Medulla oblongata (tissue), 1 donor: ENCODE measurements around the gene C12orf75.
"Not testable (repeated sequence)": the region's sequence is repeated elsewhere in the genome, so short reads cannot be mapped to it uniquely, and the experiment has no call there.

ENCODE experiments used
- DNase-seq: peaks from one replicate; pipeline ENCODE4 v3.0.0-alpha.2; 2015; ENCODE audit errors: extremely low spot score

Gene C12orf75

DNA sequence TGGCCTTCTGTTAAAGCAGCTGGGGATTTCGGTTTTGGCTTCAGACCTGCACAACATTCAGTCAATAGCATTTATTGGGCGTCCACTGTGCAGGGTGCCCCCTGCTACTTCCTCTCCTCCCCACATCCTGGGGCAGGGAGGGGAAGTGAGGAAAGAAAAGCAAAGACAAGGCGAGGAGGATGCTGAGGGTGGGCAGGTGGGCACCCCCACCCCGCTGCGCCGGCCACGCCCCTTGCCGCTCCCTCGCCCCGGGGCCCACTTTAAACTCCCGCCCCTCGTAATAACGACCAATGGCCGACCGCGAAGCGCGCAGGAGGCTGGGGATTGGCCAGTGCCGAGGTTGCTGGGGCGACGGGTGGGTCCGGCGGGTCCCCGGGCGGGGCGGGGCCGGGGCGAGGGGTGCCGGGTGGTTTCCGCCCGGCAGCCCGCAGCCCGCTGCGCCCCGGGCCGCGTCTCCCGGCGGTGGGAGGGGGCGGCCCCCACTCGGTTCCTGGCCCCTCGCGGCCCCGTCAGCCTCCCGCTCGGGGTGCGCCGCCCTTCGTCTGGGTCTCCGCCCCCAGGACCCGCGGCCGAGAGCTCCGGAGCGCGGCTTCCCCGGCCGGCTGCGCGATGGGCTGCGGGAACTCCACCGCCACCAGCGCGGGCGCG lies at the start of gene C12orf75:
C12orf75 (plus strand) TSS at position 409 of the 648 bp plus-strand sequence; CDS start at position 610, 201 bp downstream.
- peak; percentile 68 for DNase-seq

DNA sequence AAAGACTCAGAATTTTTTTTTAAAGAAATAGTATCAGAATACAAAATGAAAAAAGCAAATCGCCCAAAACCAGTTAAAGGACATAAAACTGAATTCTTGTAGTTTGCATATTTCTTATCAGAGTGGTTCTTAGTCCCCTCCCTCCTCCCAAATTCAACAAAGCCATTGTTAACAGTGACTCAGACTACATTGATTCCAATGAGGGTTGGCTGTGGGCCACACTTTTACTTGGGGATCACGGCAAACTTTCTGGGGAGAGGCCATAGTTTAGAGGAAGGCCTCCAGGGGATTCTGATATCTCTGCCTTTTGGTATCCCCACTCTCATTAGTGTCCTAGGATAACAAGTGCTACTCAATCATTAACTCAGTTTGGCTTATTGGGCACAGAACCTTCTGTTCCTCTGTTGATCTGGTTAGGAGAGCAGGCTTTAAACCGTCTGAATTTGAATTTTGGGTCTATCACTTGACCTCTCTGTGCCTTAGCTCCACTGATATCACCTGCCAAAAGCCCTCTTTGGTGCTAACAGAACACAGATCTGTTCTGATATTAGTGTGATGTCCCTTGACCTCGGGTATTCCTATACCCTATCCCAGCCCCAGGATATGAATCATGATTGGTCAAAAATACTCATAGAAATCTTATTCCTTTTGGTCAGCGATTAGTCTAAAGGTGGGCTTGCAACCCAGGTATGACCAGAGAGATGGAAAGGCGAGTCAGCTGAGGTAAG lies 49.4 kb upstream of the C12orf75 start:
- no peak for DNase-seq

DNA sequence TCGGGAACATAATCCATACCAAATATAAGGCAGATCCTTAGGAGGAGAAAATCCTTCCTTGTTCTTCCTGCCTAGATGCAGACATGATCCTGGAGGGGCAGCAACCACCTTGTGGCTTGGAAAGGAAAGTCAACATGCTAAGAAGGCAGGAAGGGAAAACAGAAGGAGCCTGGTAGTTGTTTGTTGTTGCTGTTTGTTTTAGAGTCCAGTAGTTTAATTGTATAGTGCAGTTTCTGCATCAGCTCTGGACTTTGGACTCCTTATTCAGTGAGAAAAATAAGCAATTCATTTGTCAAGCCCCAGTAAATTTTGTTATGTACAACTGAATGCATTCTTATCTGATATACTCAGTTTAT lies 48.8 kb upstream of the C12orf75 start:
- no peak for DNase-seq

DNA sequence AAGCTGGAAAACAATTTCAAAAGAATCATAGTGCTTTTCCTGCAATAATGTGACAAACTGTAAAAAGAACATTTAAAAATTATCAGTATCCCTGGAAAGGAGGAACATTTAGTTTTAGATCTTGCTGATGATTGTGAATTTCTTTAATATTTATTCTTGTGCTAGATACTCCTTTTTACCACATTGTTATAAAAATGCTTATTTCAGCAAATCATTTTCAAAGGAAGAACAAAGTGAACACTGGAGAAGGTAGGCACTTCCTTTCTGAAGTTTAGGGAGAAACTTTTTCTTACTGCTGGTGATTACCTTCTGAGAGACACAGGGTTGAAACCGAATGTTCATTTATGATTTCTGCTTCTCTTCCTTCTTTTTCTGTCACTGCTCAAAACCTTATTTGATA lies 45.1 kb upstream of the C12orf75 start:
- no peak for DNase-seq

DNA sequence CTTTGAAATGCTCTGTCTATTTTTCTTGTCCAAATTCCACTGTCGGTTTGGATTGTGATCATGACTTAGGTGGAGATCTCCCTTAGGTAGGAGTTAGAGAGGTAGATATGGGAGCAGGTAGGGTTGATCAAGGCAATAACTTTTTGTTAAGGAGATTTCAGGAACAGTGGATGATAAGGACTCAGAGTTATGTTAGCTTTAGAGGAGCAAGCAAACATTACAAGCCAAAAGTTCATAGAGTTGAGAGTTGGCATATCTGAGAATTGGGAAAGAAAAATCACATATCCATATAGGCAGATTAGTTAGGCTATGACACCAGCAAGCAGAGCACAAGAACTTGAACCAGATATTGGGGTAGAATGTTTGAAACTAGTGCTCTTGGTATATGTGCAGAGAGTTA lies 43.1 kb upstream of the C12orf75 start:
- no peak for DNase-seq

DNA sequence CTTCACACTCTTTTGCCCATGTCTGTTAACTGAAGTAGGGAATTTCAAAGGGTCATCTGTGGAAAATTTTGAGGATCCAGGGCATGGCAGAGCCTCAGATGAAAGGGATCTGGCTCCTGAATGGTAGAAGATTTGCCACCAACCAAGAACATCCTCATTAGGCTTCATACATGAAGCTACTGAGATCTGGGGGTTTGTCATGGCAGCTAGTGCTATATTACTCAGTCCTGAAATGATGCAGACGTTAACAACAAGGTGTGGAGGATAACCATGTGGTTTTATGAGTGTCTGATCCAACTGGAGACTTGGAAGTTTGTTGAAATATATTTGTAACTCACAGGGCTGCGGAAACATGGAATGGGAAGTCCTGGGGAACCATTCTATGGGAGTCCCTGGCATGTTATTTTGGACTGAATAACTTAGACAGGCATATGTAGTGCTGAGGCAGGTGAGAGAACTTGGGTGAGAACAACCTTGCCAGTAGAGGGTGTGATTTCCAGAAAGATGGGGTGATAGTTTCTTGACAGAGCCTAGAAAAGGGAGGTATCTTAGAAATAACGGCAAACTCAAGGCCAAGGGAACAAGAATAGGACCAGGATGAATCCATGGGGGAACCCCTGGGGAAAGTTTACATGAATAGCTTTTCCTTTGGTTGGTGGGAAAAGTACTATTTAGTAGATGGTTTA lies 42.0 kb upstream of the C12orf75 start:
- DNase-seq = no peak

DNA sequence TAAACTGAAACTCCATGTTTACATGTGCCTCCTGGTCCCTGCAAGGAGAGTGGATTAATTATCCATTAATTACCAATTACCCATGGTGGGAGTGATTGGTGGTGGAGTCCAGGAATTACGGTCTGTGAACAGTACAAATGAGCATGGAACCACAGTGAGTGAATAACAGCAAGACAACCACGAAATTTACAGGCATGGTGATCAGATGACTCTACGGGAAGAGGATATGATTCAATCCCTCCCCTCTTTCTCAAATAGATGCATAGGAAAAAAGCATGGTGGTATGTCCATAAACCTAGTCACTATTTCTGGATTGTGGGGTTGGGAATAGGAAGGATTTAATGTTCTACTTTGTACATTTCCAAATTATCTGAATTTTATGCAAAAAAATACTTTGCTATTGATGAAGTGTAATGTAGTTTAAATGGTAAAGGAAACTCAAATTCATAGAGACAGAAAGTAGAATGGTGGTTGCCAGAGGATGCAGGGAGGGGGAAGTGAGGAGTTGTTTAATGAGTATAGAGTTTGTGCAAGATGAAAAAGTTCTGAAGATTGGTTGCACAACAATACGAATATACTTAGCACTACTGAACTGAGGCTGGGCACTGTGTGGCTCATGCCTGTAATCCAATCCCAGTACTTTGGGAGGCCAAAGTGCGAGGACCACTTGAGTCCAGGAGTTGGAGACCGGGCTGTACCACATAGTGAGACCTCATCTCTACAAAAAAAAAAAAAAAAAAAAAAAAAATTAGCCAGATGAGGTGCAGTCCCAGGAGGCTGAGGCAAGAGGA lies 41.2 kb upstream of the C12orf75 start:
- DNase-seq = no peak

DNA sequence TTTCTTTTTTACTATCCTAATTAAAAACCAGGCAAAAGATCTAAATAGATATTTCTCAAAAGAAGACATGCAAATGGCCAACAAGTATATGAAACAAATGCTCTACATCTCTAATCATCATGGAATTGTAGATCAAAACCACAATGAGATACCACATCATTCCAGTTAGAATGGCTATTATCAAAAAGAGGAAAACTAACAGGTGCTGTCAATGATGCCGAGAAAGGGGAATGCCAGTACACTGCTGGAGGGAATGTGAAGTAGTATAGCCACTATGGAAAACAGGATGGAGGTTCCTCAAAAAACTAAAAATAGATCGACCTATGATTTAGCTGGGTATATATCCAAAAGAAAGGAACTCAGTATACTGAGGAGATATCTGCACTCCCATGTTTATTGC lies 39.0 kb upstream of the C12orf75 start:
- no peak for DNase-seq

DNA sequence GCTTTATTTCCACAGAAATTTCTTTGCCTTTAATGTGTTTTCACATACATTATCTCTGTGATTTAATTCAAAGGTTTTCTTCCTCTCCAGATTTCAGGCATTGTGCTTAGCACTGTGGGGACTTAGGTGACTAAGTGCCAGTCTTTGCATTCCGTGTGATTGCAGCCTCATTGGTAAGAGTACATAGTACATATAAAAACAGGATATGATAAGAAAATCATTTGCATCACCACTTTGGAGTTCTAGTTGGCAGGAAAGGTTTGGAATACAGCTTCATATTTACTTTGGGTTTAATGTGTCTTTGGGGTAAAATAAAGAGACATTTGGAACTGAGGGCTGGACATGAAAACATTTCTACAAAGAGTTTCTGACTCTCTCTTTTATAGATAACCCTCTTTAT lies 37.8 kb upstream of the C12orf75 start:
- DNase-seq = no peak

DNA sequence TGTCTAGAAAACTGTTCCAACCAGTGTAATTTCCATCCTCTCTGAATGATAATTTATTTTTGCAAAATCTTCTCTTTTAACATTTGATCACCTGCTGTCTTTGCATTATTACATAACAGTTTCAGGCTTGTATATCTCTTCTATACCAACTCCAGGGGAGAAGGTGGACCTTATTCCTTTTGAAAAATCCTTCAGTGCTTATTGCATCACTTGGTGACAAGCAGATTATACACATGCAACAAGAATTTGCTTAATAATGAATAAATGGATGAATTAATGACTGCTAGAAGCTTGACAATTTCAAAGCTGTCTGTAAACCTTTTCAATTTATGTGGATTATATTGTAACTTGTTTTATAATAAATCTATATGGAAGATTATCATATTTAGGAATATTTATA lies 37.3 kb upstream of the C12orf75 start:
- DNase-seq = no peak

DNA sequence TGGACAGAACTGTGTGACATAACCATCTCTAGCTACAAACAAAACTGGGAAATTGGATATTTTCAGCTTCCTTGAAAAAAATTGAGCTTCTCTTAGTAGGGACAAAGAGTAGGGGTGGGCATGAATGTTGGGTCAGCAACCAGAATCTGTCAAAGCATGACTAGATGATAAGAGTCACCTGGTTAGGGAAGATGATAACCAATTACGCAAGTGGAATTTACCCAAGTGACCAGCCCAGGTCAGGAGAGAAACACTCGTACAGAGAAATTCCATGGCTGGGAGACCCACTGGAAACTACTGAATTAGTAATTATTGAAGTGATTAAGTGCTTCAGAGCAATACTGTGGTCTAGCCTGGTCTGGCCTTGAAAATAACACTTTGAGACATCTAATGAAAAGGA lies 36.3 kb upstream of the C12orf75 start:
- no peak for DNase-seq

DNA sequence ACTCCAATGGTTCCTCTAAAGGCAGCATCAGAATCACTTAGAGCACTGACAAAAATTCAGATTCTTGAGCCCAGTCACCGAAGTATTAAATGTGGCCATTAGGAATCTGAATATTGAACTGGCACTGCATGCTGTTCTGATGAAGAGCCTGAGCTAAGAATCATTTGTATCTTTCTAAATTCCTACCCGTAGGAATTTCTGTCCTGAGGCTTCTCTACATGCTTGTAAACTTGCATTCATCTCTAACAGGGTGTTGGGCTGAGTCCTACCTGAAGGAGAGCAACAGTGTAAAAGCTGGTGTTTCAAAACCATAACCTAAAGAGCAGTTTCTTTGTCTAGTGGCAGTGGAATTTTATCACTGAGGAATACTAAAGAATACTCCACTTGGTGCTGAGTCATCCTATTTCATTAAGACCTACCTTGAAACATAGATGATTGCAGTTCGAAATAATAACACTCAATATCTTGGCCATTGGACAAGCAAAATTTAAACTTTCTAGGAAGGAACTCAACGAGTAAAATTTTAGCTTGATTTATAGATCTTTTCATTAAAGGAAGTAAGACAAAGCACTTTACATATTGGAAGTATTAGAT lies 35.5 kb upstream of the C12orf75 start:
- no peak for DNase-seq

DNA sequence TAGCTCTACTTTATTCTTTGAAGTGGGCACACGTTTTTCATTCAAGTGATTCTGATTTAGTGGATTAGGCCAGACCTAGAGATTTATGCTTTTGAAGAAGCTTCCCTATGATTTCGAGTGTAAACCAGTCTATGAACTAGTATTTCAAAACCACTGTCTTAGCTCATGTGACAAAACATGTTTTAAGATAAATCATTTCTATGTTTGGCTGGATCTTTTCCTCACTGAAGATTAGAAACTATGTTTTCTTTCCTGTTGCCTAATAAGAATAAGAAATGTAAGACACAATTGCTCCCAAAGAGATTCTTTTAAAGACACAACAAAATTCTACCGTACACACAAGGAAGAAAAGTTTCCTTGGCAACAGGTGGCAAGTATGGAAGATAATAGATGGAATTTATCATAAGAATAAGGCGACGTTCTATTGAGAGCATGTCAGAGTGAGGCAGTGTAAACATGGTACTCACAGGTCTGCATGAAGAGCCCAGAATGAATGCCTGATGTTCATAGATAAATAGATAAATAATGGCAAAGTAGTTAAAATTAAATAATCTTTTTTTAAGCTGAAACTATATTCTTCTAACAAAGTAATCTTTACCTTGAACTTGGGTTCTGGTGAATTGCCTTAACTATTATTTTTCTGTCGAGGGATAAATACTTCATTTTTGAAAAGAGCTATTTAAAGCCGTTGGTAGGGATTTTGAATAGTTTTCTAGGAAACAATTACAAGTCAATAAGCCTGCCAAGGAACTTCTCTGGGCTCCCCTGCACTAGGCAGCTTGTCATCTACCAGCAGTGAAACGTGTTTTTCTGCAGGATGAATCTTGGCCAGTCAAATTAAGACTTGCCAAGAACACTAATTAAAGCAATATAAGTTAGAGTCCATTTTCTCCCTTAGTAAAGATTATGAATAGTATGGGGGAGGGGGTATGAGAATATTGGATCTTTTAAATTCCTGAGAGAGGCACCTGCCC lies 34.1 kb upstream of the C12orf75 start:
- no peak for DNase-seq

DNA sequence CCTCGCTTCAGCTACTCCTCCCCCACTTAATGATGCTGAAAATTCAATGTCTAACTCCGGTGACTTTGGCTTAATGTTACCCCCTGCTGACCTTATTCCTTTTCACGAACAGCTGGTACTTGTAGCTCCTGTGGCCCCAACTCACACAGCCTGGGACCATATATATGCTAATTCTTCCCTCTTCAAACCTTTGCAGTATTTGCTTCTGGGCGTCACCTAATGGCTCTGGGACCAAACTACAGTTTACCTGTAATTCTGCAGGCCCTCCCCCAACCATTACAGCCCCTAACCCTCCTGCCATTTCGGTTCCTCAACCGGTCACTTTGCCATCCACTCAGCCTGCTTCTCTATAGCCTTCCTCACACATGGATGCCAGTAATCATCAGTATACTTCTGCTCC lies 29.6 kb upstream of the C12orf75 start:
- DNase-seq = no peak

DNA sequence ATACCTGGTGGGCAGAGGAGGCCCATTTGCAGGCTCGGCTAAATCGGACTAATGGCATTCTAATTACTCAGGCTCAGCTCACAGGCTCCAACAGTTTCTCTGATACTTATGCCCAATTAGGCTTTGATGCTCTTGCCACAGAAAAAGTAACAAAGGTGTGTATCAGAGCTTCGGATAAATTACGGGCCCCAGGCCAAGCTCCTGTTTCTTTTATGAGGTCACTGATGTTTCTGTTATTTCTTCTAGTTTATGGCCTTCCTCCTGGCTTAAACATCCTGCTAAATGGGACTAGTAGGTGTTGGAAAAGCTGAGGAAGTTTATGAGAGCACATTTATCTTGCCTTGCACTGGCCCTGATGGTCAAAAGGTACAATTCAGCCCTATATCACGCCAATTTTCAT lies 28.8 kb upstream of the C12orf75 start:
- no peak for DNase-seq

DNA sequence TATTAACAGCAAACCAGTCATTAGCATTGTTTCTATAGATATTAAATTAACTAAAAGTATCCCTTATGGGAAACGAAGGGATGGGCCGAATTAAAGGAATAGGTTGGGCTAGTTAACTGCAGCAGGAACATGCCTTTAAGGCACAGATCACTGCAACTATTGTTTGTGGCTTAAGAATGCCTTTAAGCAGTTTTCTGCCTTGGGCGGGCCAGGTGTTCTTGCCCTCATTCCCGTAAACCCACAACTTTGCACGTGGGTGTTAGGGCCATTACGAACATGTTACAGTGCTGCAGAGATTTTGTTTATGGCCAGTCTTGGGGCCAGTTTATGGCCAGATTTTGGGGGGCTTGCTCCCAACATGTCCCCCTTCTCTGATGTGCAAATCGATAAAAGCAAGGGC lies 27.5 kb upstream of the C12orf75 start:
- DNase-seq = not testable (repeated sequence)

DNA sequence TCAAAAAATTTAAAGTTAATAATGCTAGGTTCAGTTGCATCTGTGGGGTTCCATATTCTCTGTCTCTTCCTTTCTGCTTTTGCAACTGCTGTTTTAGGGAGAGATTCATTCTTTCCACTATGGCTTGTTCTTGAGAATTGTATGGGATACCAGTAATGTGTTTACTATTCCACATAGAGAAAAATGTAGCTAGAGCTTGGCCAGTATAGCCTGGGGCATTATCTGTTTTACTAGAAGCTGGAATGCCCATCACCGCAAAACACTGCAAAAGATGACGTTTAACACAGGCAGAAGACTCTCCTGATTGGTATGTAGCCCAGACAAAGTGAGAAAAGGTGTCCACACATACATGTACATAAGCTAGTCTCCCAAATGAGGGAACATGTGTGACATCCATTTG lies 25.9 kb upstream of the C12orf75 start:
- DNase-seq = not testable (repeated sequence)

DNA sequence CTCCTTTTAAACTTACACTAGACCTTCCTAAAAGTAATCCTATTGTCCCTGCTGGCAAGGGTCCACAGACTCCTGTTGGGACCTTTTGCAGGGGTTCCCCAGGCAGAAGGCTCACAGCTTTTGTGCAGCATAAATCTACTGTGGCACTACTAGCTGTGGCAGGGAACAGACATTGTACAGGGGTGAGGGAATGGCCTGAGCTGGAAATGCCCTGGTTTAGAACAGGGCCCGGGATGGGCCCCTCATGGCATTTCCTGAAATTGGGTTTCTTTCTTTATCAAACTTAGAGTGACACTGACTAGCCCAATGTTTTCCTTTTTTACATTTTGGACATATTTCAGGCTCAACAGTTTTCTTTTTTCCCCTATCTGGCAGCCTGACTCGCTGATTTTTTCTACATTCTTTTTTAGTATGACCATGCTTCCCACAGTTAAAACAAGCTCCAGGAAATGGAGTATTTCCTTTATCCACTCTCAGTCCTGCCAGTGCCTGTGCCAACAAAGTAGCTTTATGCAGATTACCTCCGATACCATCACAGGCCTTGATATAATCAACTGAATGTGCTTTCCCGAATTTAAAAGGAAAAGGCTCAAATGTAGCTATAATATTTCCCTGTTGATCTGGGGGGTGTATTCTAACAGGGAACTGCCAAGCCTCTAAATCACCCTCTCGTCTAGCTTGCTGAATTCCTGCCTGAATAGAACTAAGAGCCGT lies 22.7 kb upstream of the C12orf75 start:
- not testable (repeated sequence) for DNase-seq

DNA sequence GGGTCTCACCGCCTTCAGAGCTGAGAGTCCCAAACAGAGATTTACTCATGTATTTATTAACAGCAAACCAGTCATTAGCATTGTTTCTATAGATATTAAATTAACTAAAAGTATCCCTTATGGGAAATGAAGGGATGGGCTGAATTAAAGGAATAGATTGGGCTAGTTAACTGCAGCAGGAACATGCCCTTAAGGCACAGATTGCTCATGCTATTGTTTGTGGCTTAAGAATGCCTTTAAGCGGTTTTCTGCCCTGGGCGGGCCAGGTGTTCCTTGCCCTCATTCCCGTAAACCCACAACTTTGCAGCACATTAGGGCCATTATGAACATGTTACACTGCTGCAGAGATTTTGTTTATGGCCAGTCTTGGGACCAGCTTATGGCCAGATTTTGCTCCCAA lies 21.7 kb upstream of the C12orf75 start:
- DNase-seq = not testable (repeated sequence)

DNA sequence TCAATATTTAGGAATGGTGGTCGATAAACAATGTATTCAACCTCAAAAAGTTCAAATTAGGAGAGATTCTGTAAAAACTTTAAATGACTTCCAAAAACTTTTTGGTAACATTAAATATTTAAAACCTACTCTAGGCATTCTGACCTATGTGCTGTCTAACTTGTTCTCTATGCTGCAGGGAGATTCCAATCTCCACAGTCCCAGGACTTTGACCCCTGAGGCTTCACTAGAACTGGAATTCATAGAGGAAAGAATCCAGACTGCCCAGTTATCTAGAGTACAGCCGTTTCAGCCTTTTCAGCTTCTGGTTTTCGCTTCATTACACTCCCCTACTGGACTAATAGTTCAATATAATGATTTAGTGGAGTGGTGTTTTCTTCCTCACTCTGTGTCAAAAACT lies 21.1 kb upstream of the C12orf75 start:
- DNase-seq = not testable (repeated sequence)
